ENCODE results near the gene ATP1A2. TPM values are rescaled to one million over a fixed set of nuclear protein-coding genes. Genes with fewer than 3 reads are reported as not detected.

The ATP1A2 gene
- total and polyA plus RNA-seq, 2 of the 8 experiments (the other 6 are each of a cell fraction or from before 2014, with no cell fraction given): 39.7 to 40.8 TPM

DNA sequence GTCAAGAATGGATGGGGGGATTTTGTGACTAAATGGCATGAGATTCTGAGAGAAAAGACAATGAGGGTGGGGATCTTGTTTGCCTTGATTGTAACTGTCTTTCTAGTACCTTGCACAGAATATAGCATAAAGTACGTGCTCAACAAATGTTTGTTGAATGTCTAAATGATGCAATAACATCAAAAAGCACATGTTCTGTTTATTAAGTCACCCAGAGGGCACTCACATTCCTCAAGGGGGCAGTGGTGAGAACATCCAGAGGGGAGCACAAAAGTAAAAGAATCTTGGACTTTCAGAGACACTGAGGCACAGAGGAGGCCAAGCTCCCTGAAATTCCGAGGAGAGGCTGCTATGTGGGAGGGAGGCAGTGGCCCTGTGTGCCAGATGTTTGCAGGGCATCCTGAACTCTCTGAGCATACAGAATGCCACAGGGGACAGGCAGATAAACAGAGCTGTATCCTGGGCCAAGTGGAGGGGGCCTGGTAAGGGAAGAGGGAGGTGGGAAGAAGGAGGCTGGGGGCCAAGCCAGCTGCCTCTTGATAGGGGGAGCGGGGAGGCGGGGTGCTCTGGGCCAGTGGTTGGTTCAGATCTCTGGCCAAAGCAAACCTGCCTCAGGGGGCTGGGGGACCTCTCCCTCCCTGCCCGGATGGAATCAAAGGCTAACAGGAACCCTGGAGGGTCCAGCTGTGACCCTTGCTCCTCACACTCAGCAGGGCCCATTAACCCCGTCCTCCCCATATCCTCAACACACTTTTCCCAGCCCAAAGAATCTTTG is 6.5 kb upstream of the ATP1A2 start (continued):
- no peak for TF ChIP-seq POU5F1 (IDR thresholded peaks at IDR 0.05; ENCODE audit: low read depth, low read length)
- no peak for TF ChIP-seq TAF1 (IDR thresholded peaks at IDR 0.05; ENCODE audit: low read depth, low read length)
- TF ChIP-seq SP2 (IDR thresholded peaks at IDR 0.05; ENCODE audit: low read length): no peak
- TF ChIP-seq HDAC6 (IDR thresholded peaks at IDR 0.05; ENCODE audit: low read depth, low read length): no peak
- TF ChIP-seq MAFK (IDR thresholded peaks at IDR 0.05; ENCODE audit: low read depth, low read length): no peak
- TF ChIP-seq KDM1A (IDR thresholded peaks at IDR 0.05; ENCODE audit: borderline replicate concordance, low read length): peak; percentile 4; the same call in 1 of the 2 replicates
- no peak for TF ChIP-seq RXRA (IDR thresholded peaks at IDR 0.05; ENCODE audit: insufficient read depth, low read depth, low read length)
- no peak for TF ChIP-seq ZNF274 (IDR thresholded peaks at IDR 0.05; ENCODE audit: borderline replicate concordance, extremely low read depth, low read length)
- TF ChIP-seq CEBPB (IDR thresholded peaks at IDR 0.05; ENCODE audit: low read depth, low read length): peak; percentile 95
- TF ChIP-seq CBX8 (IDR thresholded peaks at IDR 0.05; ENCODE audit: borderline replicate concordance, low read depth, low read length): no peak
- no peak for TF ChIP-seq JUN (IDR thresholded peaks at IDR 0.05; ENCODE audit: low read depth, low read length)
- TF ChIP-seq PHF8 (conservative IDR thresholded peaks at IDR 0.05; ENCODE audit: low read depth, low read length): no peak
- TF ChIP-seq SIN3A (conservative IDR thresholded peaks at IDR 0.05 in 1 of 2, IDR thresholded peaks at IDR 0.05 in 1 of 2; ENCODE audit: low read depth in 1 of 2, low read length in 2 of 2): no peak
- no peak for TF ChIP-seq BCL11A (IDR thresholded peaks at IDR 0.05; ENCODE audit: low read depth in 2 of 2, low read length in 2 of 2)
- TF ChIP-seq POLR2AphosphoS5 (IDR thresholded peaks at IDR 0.05; ENCODE audit: low read depth, low read length): no peak
- TF ChIP-seq, protein P1, sequence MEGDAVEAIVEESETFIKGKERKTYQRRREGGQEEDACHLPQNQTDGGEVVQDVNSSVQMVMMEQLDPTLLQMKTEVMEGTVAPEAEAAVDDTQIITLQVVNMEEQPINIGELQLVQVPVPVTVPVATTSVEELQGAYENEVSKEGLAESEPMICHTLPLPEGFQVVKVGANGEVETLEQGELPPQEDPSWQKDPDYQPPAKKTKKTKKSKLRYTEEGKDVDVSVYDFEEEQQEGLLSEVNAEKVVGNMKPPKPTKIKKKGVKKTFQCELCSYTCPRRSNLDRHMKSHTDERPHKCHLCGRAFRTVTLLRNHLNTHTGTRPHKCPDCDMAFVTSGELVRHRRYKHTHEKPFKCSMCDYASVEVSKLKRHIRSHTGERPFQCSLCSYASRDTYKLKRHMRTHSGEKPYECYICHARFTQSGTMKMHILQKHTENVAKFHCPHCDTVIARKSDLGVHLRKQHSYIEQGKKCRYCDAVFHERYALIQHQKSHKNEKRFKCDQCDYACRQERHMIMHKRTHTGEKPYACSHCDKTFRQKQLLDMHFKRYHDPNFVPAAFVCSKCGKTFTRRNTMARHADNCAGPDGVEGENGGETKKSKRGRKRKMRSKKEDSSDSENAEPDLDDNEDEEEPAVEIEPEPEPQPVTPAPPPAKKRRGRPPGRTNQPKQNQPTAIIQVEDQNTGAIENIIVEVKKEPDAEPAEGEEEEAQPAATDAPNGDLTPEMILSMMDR (IDR thresholded peaks at IDR 0.05; ENCODE audit: control extremely low read depth in 1 of 3, insufficient read depth in 1 of 3, low read depth in 1 of 3, low read length in 3 of 3): peak; percentile 4 to 73 (median 44)
- no peak for TF ChIP-seq BACH1 (IDR thresholded peaks at IDR 0.05; ENCODE audit: low read length)
- TF ChIP-seq POLR2A (IDR thresholded peaks at IDR 0.05; ENCODE audit: control extremely low read depth in 1 of 2, low read depth in 2 of 2, low read length in 2 of 2): no peak
- TF ChIP-seq, protein P2, sequence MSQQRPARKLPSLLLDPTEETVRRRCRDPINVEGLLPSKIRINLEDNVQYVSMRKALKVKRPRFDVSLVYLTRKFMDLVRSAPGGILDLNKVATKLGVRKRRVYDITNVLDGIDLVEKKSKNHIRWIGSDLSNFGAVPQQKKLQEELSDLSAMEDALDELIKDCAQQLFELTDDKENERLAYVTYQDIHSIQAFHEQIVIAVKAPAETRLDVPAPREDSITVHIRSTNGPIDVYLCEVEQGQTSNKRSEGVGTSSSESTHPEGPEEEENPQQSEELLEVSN (IDR thresholded peaks at IDR 0.05): 0 out of 2 replicates have a peak, but pooled peaks have one; percentile 55
- TF ChIP-seq FOSL1 (IDR thresholded peaks at IDR 0.05; ENCODE audit: insufficient read depth, low read depth, low read length): no peak
- TF ChIP-seq, protein P3, sequence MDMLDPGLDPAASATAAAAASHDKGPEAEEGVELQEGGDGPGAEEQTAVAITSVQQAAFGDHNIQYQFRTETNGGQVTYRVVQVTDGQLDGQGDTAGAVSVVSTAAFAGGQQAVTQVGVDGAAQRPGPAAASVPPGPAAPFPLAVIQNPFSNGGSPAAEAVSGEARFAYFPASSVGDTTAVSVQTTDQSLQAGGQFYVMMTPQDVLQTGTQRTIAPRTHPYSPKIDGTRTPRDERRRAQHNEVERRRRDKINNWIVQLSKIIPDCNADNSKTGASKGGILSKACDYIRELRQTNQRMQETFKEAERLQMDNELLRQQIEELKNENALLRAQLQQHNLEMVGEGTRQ (IDR thresholded peaks at IDR 0.05; ENCODE audit: low read length): no peak
